HG02678 (cell line): ENCODE data around the gene IL10RA.

ENCODE experiments used
- ATAC-seq: cut with Tn5 transposase; IDR thresholded peaks from one replicate; pipeline ENCODE4 v1.9.1; 2021; ENCODE audit warnings: mild to moderate bottlenecking, moderate library complexity; ENCODE audit not compliant: unreplicated experiment

IL10RA gene

GRCh38 chr11:118005224-118006152 lies 19.3 kb downstream of the IL10RA start:
- ATAC-seq, result no peak

GRCh38 chr11:118006153-118006534 lies 19.9 kb downstream of the IL10RA start:
- ATAC-seq, result no peak

GRCh38 chr11:118007040-118007439 lies 20.8 kb downstream of the IL10RA start:
- ATAC-seq, result no peak

GRCh38 chr11:118007563-118008270 lies 21.5 kb downstream of the IL10RA start:
- ATAC-seq, result peak; percentile 45

- ATAC-seq, result no peak
These were observed 22.2 kb downstream of the IL10RA start for GRCh38 chr11:118008271-118008911.

- ATAC-seq, result peak; percentile 4
These were observed 23.9 kb downstream of the IL10RA start for GRCh38 chr11:118009864-118010737.

GRCh38 chr11:118010738-118011461 lies 24.7 kb downstream of the IL10RA start:
- peak; percentile 73 for ATAC-seq

GRCh38 chr11:118012083-118012669 lies 26.0 kb downstream of the IL10RA start:
- no peak for ATAC-seq

- ATAC-seq, result no peak
These were observed 27.8 kb downstream of the IL10RA start for GRCh38 chr11:118014022-118014421.

- no peak for ATAC-seq
These were observed 29.2 kb downstream of the IL10RA start for GRCh38 chr11:118015385-118015841.

GRCh38 chr11:118016104-118016503 lies 29.9 kb downstream of the IL10RA start:
- ATAC-seq, result no peak

- ATAC-seq, result no peak
These were observed 30.9 kb downstream of the IL10RA start for GRCh38 chr11:118017111-118017510.

- no peak for ATAC-seq
These were observed 31.6 kb downstream of the IL10RA start for GRCh38 chr11:118017631-118018315.

GRCh38 chr11:118018401-118018800 lies 32.2 kb downstream of the IL10RA start:
- ATAC-seq, result no peak

GRCh38 chr11:118021146-118021545 lies 35.0 kb downstream of the IL10RA start:
- ATAC-seq, result no peak

GRCh38 chr11:118027694-118028093 lies 41.5 kb downstream of the IL10RA start:
- no peak for ATAC-seq

GRCh38 chr11:118028626-118029025 lies 42.4 kb downstream of the IL10RA start:
- ATAC-seq, result no peak

- ATAC-seq, result no peak
These were observed 47.2 kb downstream of the IL10RA start for GRCh38 chr11:118033443-118033842.

GRCh38 chr11:118042141-118042540 lies 55.9 kb downstream of the IL10RA start:
- no peak for ATAC-seq
